NCI-H128 (cell line): Measurements from ENCODE around the gene ROBO1.
A peak's percentile ranks its signal among the peaks of the same experiment; 100 is the strongest.

Experiments
- DNase-seq: peaks from one replicate; lab custom pipeline; 2025; ENCODE audit not compliant: unreplicated experiment; lab: John Stamatoyannopoulos, UW

Gene ROBO1

DNA sequence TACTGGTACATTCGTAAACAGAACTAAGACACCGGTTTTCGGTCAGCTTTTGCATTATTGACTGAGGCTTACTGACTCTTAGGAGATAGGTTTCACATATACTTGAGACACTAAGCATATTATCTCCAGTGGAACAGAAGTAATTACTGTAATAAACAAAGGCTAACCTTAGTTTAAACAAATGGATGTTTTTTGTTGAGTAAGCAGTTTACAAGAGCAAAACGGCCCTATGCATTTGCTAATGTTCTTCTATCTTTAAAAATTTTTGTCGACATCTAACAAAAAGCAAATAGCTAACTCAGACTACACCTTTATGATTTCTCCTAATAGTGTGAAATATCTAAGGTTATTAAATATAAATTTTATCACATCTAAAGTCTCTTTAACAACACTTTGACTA is 664.5 kb downstream of the ROBO1 start:
- no peak for DNase-seq

GRCh38 chr3:79097964-79098660 is 669.7 kb downstream of the ROBO1 start:
- DNase-seq: no peak

- DNase-seq: no peak
These were observed 673.1 kb downstream of the ROBO1 start for GRCh38 chr3:79094654-79095053.

DNA sequence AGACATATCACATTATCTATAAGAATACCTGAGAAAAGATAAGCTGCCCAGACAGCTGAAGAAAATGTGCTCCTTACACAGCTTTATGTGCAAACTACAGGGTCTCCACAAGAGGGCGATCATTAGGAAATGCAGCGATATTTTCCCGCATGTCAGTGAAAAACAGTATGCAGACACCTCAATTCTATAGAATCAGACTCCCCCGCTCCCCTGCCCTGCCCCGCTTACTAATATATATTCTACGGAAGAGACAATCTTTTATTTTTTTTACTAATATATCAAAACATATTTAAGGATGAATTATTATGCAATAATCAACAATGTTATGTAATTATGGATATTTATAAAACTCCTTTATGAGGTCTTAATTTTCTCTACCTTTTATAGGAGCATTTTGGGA is 681.3 kb downstream of the ROBO1 start:
- peak; percentile 25 for DNase-seq

GRCh38 chr3:79085171-79085570 is 682.6 kb downstream of the ROBO1 start:
- DNase-seq: no peak

DNA sequence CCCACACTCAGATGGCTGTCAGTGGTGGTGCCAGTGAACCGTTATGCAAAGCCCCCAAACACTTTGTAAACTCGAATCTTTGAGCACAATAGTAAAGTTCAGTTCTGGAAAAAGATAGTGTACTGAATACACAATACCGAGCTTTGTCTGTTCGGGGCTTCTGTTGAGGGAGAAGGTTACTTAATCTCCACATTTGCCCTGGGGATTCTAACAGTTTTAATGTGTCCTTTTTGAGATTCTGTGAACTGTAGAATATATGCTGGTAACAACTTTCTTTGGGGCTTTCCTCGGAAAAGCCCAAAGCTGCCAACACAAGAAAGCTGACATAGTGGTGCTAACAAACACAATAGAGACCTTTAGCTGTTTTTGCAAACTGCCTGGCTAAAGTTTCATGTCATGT is 686.5 kb downstream of the ROBO1 start:
- DNase-seq: no peak

GRCh38 chr3:79074558-79074957 is 693.2 kb downstream of the ROBO1 start:
- DNase-seq: no peak

DNA sequence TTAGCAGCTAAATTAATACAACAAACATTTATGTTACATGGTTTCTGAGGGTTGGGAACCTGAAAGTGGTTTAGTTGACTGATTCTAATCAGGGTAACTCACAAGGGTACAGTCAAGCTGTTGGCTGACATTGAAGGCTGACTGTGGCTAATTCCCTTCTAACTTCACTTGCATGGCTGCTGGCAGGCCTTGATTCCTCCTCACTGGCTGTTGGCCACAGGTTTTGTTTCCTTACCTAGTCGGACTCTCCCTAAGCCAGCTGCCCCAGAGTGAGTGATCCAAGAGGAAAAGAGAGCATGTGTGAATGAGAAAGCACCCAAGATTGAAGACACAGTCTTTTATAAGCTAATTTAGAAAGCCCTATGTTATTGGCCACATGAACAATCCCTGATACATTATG is 700.1 kb downstream of the ROBO1 start:
- no peak for DNase-seq

DNA sequence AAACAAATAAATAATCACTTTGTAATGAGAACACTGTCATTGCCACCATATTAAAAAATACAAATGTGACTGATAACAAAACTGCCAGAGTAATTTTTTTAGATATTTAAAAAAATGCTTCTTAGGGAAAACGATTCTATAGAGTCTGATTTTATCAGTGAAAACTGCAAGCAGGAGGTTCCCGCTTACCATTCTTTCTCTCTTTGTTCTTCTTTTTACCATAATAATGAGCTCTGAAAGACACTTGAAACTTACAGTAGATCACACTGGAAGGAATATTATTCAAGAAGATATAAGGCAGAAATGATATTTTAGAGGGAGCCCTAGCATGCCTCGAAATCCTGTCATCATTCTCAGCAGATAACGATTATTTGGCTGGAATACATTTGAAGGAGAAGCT is 701.3 kb downstream of the ROBO1 start:
- DNase-seq: no peak

GRCh38 chr3:79063624-79064023 is 704.2 kb downstream of the ROBO1 start:
- DNase-seq: no peak

DNA sequence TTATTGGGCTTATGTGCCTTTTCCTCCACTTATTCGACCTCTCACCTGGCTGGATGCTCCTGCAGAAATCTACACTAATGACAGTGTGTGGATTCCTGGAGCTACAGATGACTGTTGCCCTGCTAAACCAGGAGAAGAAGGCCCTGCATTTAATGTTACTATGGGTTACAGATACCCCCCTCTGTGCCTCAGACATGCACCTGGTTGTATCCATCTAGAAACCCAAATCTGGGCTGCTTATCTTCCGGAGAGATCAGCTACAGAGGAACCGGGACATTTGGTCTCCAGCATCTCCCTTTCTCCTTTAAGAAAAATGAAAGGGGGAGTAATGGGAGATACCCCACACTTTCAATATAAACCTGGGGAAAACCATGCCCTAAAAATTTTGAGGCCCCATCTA is 710.0 kb downstream of the ROBO1 start:
- DNase-seq: no peak

DNA sequence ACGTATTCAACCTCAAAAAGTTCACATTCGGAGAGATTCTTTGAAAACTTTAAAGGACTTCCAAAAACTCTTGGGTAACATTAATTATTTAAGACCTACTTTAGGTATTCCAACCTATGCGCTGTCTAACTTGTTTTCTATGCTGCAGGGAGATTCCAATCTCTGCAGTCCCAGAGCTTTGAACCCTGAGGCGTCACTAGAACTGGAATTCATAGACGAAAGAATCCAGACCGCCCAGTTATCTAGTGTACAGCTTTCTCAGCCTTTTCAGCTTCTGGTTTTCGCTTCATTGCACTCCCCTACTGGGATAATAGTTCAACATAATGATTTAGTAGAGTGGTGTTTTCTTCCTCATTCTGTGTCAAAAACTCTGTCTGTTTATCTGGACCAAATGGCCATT is 711.3 kb downstream of the ROBO1 start:
- no peak for DNase-seq

DNA sequence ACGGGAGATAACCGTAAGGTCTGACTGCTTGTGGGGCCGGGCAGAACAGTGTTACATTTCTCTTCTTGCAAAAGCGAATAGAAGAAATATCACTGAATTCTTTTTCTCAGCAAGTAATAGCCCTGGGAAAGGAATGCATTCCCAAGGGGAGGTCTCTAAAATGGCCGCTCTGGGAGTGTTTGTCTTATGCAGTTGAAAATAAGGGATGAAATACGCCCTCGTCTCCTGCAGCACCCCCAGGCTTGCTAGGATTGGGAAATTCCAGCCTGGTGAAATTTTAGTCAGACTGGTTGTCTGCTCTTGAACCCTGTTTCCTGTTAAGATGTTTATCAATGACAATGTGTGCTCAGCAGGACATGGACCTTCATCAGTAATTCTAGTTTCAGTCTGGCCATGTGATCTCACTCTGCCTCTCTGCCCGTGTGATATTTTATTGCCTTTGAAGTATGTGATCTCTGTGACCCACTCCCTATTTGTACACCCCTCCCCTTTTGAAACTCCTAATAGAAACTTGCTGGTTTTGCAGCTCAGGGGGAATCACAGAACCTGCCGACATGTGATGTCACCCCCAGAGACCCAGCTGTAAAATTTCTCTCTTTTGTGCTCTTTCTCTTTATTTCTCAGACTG is 715.6 kb downstream of the ROBO1 start:
- DNase-seq: no peak

- no peak for DNase-seq
These were observed 720.2 kb downstream of the ROBO1 start for GRCh38 chr3:79047581-79047980.

DNA sequence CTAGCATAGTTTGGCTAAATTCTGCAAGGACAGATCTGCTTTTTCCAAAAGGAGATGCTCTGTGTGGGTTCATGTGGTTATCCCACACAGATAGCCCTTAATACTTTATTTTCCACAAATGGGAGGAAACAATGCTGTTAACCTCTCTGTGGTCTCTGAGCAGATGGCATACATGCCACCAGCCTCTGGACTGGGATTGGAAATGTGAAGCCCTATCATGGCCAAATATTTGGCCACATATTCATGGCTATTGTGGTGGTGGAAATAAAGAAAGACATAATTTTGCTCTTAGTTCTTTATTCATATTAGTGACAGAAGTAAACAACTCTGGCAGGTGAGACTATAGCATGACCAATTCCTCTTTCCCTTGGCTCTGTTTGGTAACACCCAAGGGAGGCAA is 726.2 kb downstream of the ROBO1 start:
- DNase-seq: no peak

GRCh38 chr3:79040701-79041100 is 727.1 kb downstream of the ROBO1 start:
- DNase-seq: no peak

DNA sequence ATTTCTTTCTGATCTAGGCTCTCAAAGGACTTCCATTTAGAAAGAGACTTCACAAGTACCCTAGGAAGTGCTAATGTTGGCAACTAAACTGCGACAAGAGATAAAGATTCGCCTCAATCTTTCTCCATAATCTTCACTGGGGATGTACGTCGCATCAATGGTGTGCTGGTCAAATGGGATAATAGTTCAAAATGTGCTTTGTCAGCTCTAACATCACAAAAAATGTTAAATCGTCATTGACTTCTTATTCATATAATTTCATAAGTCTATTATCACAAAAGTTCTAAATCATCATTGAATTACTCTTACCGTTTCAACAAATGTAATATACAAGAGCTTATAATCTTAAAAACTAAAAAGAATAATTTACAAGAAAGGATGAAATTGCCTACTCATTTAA is 727.7 kb downstream of the ROBO1 start:
- DNase-seq: no peak

- no peak for DNase-seq
These were observed 728.6 kb downstream of the ROBO1 start for GRCh38 chr3:79039192-79039591.

- no peak for DNase-seq
These were observed 729.2 kb downstream of the ROBO1 start for GRCh38 chr3:79038636-79039035.

DNA sequence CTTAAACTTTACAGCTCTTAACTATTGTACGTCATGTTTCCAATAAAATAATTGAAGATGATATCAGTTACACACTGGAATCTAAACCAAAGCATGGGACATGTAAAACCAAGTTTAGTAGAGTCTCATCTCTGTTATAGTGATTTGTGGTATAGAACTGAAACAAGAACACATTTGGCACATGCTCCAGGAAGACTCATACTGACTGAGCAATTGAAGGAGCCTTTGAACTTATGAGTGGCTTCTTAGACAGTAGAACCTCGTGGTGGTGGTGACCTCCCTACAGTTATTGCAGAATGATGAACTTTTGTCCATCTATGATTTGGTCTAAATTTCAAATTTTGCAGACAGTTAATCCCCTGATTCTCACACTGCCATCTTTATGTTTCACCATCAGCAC is 729.7 kb downstream of the ROBO1 start:
- DNase-seq: no peak

DNA sequence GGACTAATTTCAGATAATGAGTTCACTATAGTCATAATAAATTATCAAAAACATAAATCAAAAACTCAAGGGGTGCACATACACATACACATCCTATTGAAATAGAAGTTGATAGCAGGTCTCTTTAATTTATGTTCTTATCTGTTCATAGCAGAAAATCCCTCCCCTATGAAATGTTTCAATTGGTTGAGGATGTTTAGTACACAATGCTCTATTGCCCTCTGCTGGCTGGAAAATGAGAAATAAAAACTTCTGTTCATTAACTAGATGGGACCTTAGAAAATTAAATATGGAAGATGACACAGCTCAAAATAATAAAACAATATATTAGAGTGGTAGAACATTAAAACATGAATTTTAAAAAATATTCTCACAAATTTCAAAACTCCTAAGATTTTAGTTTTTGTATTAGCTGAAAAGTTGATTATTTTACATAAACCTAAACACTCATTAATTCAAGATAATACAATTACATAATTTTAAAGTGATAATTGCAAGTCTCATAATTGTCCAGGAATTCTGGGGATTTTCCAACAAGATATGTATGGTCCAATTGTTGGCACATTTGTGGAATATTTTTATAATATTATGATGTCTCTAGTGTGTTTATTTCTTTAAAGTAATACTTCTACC is 735.0 kb downstream of the ROBO1 start:
- DNase-seq: no peak

- no peak for DNase-seq
These were observed 737.6 kb downstream of the ROBO1 start for GRCh38 chr3:79030157-79030556.

DNA sequence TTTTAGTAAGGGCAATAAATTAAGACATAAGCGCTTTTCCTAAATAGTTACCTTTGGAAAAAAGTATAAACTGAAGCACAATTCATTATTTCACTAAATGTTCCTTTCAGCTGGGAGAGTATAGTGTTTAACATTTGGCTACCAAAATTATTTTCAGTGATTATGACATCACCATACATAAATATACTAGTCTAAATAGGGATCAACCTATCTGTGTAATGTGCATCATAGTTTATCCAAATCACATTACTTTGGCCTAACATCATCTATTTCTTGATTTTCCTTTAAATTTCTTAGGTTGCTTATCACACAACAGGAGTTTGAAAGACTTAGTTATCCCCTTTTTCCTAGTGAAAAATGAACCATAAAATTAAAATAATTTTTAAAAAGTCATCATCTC is 738.9 kb downstream of the ROBO1 start:
- DNase-seq: no peak
